Psoas muscle (tissue), 8 donors: ENCODE measurements around the gene WDR18. TPM values are rescaled to one million over a fixed set of nuclear protein-coding genes. Genes with fewer than 3 reads are reported as not detected.
A peak's percentile ranks its signal among the peaks of the same experiment; 100 is the strongest.
"Not testable (repeated sequence)": the region's sequence is repeated elsewhere in the genome, so short reads cannot be mapped to it uniquely, and the experiment has no call there.

ENCODE experiments used
- ATAC-seq, 4 donors: fragments of 200-7000 bp; cut with Tn5 transposase; one replicate each; pipeline ENCODE4 v1.9.1; 2020; ENCODE audit warnings: moderate library complexity in 3 of 4, mild to moderate bottlenecking in 2 of 4
- DNase-seq, 2 donors: peaks; one replicate each; pipeline ENCODE4 v3.0.0-alpha.2; 2020
- H3K27ac ChIP-seq: fragments of 200-600 bp; one replicate; pipeline ENCODE4 v1.8.0; 2022
- H3K27me3 ChIP-seq, 3 donors: fragments of 200-600 bp in 1 of 3; one replicate each; pipeline versions ENCODE4 v1.6.1 to v1.8.0; 2013 to 2022; ENCODE audit warnings: low read length in 2 of 3, mild to moderate bottlenecking in 2 of 3, moderate library complexity in 1 of 3; ENCODE audit not compliant: insufficient read depth in 3 of 3
- H3K36me3 ChIP-seq, 2 donors: fragments of 200-600 bp in 1 of 2; one replicate each; pipeline versions ENCODE4 v1.6.1 to v1.8.0; 2013 to 2022; ENCODE audit warnings: low read depth in 1 of 2, mild to moderate bottlenecking in 1 of 2, moderate library complexity in 1 of 2; ENCODE audit not compliant: insufficient read depth in 1 of 2
- H3K4me1 ChIP-seq: fragments of 200-600 bp; one replicate; pipeline ENCODE4 v1.8.0; 2022
- H3K4me3 ChIP-seq: fragments of 200-600 bp; one replicate; pipeline ENCODE4 v1.8.0; 2022; ENCODE audit warnings: mild to moderate bottlenecking
- H3K9me3 ChIP-seq: fragments of 200-600 bp; one replicate; pipeline ENCODE4 v1.8.0; 2022
- CTCF ChIP-seq: fragments of 200-600 bp; IDR thresholded peaks from one replicate; pipeline ENCODE4 v1.8.0; 2022; ENCODE audit warnings: antibody characterized with exemption
- WGBS, 3 donors: extraction: QIAGEN DNeasy Blood & Tissue Kit; methylation state at CpG; one replicate each; pipeline versions ENCODE4 v1.1.6 to v1.1.7; 2013; 5-methylcytosine and 5-hydroxymethylcytosine counted together
- intact Hi-C, 2 donors: fragments of 100-400 bp; cut with DNase I; formaldehyde crosslinking; loops; one replicate each; pipeline versions ENCODE4 v1.11.0 to v1.14.2; 2022
- polyA plus RNA-seq, 3 donors: library from polyadenylated mRNA; stranded (reverse); fragments of 200-250 nt; gene quantifications; one replicate each; pipeline ENCODE4 v1.2.3, GENCODE V29; 2013
- total RNA-seq, 4 donors: library from RNA; stranded (reverse); fragmentation: NEBNext Ultra II Directional in 2 of 4; extraction: Animal tissue kit (Norgen Biotek cat#: 25700) in 2 of 4; gene quantifications; one replicate each; pipeline versions ENCODE4 v1.2.1 to v1.2.4, GENCODE V29; 2021 to 2023
- donor health status: healthy with polysubstance abuse.
- donor health status: DM: no; HTN: no; CAD: no; lungs with moderate emphysema.
- donor health status: Bipolar disorder and iron deficiency.
- donor health status: healthy.
- donor health status: DM: yes; HTN: yes; CAD: no.
- donor health status: DM: no; HTN: no; CAD: no.
- donor health status: DM: no; HTN: no; CAD: no.
- donor health status: DM: yes; HTN: yes; CAD: no.

Gene WDR18
- total and polyA plus RNA-seq, 7 donors: 17.4 to 77.9 (median 28.0) TPM

- Histone ChIP-seq H3K4me3 (peak overlapping the region; percentile 88), H3K27ac (peak overlapping the region; percentile 94), H3K27me3 (no peaks in the 10 kb centered on the region), H3K9me3 (no peaks in the 10 kb centered on the region), H3K36me3 (no peaks in the 10 kb centered on the region), H3K4me1 (peaks cover 52% of the 10 kb centered on the region)
- ATAC-seq (no peak), DNase-seq (peak in 1 of 2 donors; percentile 59)
- WGBS, 3 donors: 39 to 50% (median 48%) methylated on average over 18 of the region's 18 CpGs
- intact Hi-C loops: no loop called here
- TF ChIP-seq CTCF: no peak
Measured at GRCh38 chr19:1019616-1019961, 35.4 kb downstream of the WDR18 start.

- TF ChIP-seq CTCF: no peak
- no peak for ATAC-seq
- Histone ChIP-seq H3K9me3 (no peaks in the 10 kb centered on the region), H3K36me3 (no peaks in the 10 kb centered on the region), H3K4me1 (peaks cover 46% of the 10 kb centered on the region), H3K27me3 (no peaks in the 10 kb centered on the region), H3K27ac (peak overlapping the region; percentile 94), H3K4me3 (peak overlapping the region; percentile 88)
- intact Hi-C loops: no loop called here
- WGBS, 3 donors: 1% methylated on average over 55 to 60 of the region's 60 CpGs
- peak in 1 of 2 donors; percentile 79 for DNase-seq
Measured at GRCh38 chr19:1019980-1020867, 36.1 kb downstream of the WDR18 start.

GRCh38 chr19:1020868-1021425, 36.8 kb downstream of the WDR18 start, which contains the start of gene TMEM259:
TMEM259 (minus strand) TSS chr19:1021123; CDS start chr19:1020996, 127 bp downstream.
- intact Hi-C loops: no loop called here
- Histone ChIP-seq H3K27ac (peak within 1 kb of the TSS; percentile 94), H3K9me3 (no peaks in the 10 kb centered on the region), H3K27me3 (peaks cover 0 to 7% (median 2%) of the 10 kb centered on the region in 3 donors), H3K36me3 (no peaks in the 10 kb centered on the region), H3K4me1 (peaks cover 39% of the 10 kb centered on the region), H3K4me3 (peak within 1 kb of the TSS; percentile 88)
- ATAC-seq (peak; percentile 93 to 96 (median 94)), DNase-seq (peak; percentile 98 to 99)
- TF ChIP-seq CTCF: no peak
- WGBS, 3 donors: 0 to 1% (median 0%) methylated on average over 34 to 68 of the region's 68 CpGs

GRCh38 chr19:1023883-1024188, 39.7 kb downstream of the WDR18 start:
- peaks cover 0 to 34% (median 16%) of the 10 kb centered on the region in 3 donors for H3K27me3 ChIP-seq
- WGBS, 3 donors: 78 to 81% (median 81%) methylated on average over 5 of the region's 5 CpGs
- intact Hi-C loops, DNase-seq, H3K9me3 ChIP-seq, H3K36me3 ChIP-seq, ATAC-seq, H3K27ac ChIP-seq, H3K4me3 ChIP-seq: not testable (repeated sequence)
- H3K4me1 ChIP-seq: peaks cover 14% of the 10 kb centered on the region

- H3K27ac ChIP-seq, H3K4me3 ChIP-seq, DNase-seq, H3K4me1 ChIP-seq, ATAC-seq, intact Hi-C loops, H3K9me3 ChIP-seq, H3K36me3 ChIP-seq: not testable (repeated sequence)
- peaks cover 0 to 34% (median 16%) of the 10 kb centered on the region in 3 donors for H3K27me3 ChIP-seq
- WGBS, 3 donors: 84 to 87% (median 87%) methylated on average over 6 of the region's 6 CpGs
Measured at GRCh38 chr19:1025080-1025479, 40.9 kb downstream of the WDR18 start.
